ENCODE measurements around the gene DEF6. TPM values are rescaled to one million over a fixed set of nuclear protein-coding genes. Genes with fewer than 3 reads are reported as not detected.

The DEF6 gene
- total and polyA plus RNA-seq, 2 experiments from 2014 or later = 5.1 to 7.2 TPM

- Mint-ChIP-seq H3K9me3 (no peaks in the 10 kb centered on the region), H3K36me3 (ENCODE audit: low read depth) (peaks cover 14% of the 10 kb centered on the region), H3K27ac (no peak overlapping the region), H3K27me3 (ENCODE audit: insufficient read depth, low read depth, poor library complexity) (peaks cover 11% of the 10 kb centered on the region), H3K4me3 (no peak overlapping the region; the same call in 2 of the 3 replicates), H3K4me1 (peaks cover 38% of the 10 kb centered on the region)
- H3K27ac ChIP-seq (ENCODE audit: low read depth) = no peak overlapping the region
- ATAC-seq (no peak), DNase-seq (ENCODE audit: low spot score) (no peak)
- 0 out of 2 replicates have a peak overlapping the region, but pooled peaks have one; percentile 50 for H3K4me3 ChIP-seq
- no peaks in the 10 kb centered on the region for H3K79me2 ChIP-seq (replicated peaks; ENCODE audit: insufficient read depth)
- H3K9me2 ChIP-seq (ENCODE audit: insufficient read depth) = no peaks in the 10 kb centered on the region
- H2AFZ ChIP-seq = no peak overlapping the region
- no peaks in the 10 kb centered on the region for H3F3A ChIP-seq (replicated peaks; ENCODE audit: low read depth)
- peaks cover 30% of the 10 kb centered on the region for H3K4me1 ChIP-seq (ENCODE audit: insufficient read depth)
- no peaks in the 10 kb centered on the region; the same call in 1 of the 2 replicates for H3K36me3 ChIP-seq (ENCODE audit: insufficient read depth)
- no peaks in the 10 kb centered on the region for H3K27me3 ChIP-seq (ENCODE audit: insufficient read depth)
- peak overlapping the region; percentile 78; the same call in 1 of the 2 replicates for H3K4me2 ChIP-seq
- H4K20me1 ChIP-seq (replicated peaks; ENCODE audit: insufficient read depth) = no peaks in the 10 kb centered on the region
- TF ChIP-seq EZH2 (IDR thresholded peaks at IDR 0.05; ENCODE audit: low read depth, unreplicated experiment) (no peak), ZNF331 (CRISPR knock-in tag; IDR thresholded peaks at IDR 0.05; ENCODE audit: low read depth) (no peak), ZNF114 (CRISPR knock-in tag; IDR thresholded peaks at IDR 0.05) (no peak), POLR2AphosphoS5 (IDR thresholded peaks at IDR 0.05; ENCODE audit: low read depth) (no peak), JUNB (IDR thresholded peaks at IDR 0.05; ENCODE audit: unreplicated experiment) (no peak), NANOG (IDR thresholded peaks at IDR 0.05; ENCODE audit: borderline replicate concordance) (no peak), CREB1 (CRISPR knock-in tag; IDR thresholded peaks at IDR 0.05; ENCODE audit: low read depth) (no peak), STAT1 (IDR thresholded peaks at IDR 0.05; ENCODE audit: unreplicated experiment) (no peak), ZNF462 (CRISPR knock-in tag; IDR thresholded peaks at IDR 0.05) (no peak)
These were observed 1.1 kb downstream of the DEF6 start for GRCh38 chr6:35298625-35299140.

Data from GM23338 (cell line).